ENCODE data around the gene UBA52. TPM values are rescaled to one million over a fixed set of nuclear protein-coding genes. Genes with fewer than 3 reads are reported as not detected.

Gene UBA52
- total and polyA plus RNA-seq, 2 of the 13 experiments (the other 11 are each of a cell fraction or from before 2014, with no cell fraction given) = 959 to 1,782 TPM

- no peak for TF ChIP-seq IRX3 (CRISPR knock-in tag; IDR thresholded peaks at IDR 0.05; ENCODE audit: borderline replicate concordance, low read depth)
- peak; percentile 39; the same call in 1 of the 2 replicates for TF ChIP-seq POLR2G (IDR thresholded peaks at IDR 0.05; ENCODE audit: low read depth, low read length)
- TF ChIP-seq, protein P1, sequence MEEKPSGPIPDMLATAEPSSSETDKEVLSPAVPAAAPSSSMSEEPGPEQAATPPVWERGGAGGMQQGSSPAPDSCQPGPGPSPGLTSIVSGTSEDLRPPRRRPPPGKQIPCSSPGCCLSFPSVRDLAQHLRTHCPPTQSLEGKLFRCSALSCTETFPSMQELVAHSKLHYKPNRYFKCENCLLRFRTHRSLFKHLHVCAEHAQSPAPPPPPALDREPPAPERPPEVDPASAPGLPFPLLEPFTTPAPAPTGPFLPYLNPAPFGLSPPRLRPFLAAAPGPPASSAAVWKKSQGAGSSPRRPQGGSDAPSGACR (CRISPR knock-in tag; IDR thresholded peaks at IDR 0.05) = peak; percentile 10; the same call in 1 of the 2 replicates
- TF ChIP-seq HNF1B (CRISPR knock-in tag; IDR thresholded peaks at IDR 0.05) = peak; percentile 3; the same call in 1 of the 2 replicates
- no peak for TF ChIP-seq NONO (IDR thresholded peaks at IDR 0.05)
- TF ChIP-seq NONO (CRISPR knock-in tag; conservative IDR thresholded peaks at IDR 0.05) = no peak
- no peak for TF ChIP-seq ZMAT3 (CRISPR knock-in tag; conservative IDR thresholded peaks at IDR 0.05)
- TF ChIP-seq SKI (IDR thresholded peaks at IDR 0.05; ENCODE audit: partially characterized antibody) = no peak
- TF ChIP-seq SOX13 (IDR thresholded peaks at IDR 0.05) = no peak
- TF ChIP-seq SOX13 (CRISPR knock-in tag; conservative IDR thresholded peaks at IDR 0.05 in 1 of 2, IDR thresholded peaks at IDR 0.05 in 1 of 2) = 0 out of 4 replicates have a peak, but pooled peaks of 1 of the 2 experiments have one; percentile 2
- TF ChIP-seq GFI1 (CRISPR knock-in tag; IDR thresholded peaks at IDR 0.05; ENCODE audit: borderline replicate concordance) = no peak
- no peak for TF ChIP-seq ZBTB38 (CRISPR knock-in tag; IDR thresholded peaks at IDR 0.05)
- TF ChIP-seq POLR2A (IDR thresholded peaks at IDR 0.05; ENCODE audit: insufficient read depth in 1 of 2, low read depth in 2 of 2, low read length in 2 of 2) = peak in 1 of 2 experiments; percentile 50; a peak in 2 of 4 replicates
- no peak for TF ChIP-seq RFXAP (CRISPR knock-in tag; IDR thresholded peaks at IDR 0.05; ENCODE audit: borderline replicate concordance)
- no peak for TF ChIP-seq FLYWCH1 (CRISPR knock-in tag; IDR thresholded peaks at IDR 0.05)
- TF ChIP-seq ZFP90 (CRISPR knock-in tag; IDR thresholded peaks at IDR 0.05; ENCODE audit: borderline replicate concordance) = 0 out of 2 replicates have a peak, but pooled peaks have one; percentile 1
- TF ChIP-seq ISL2 (CRISPR knock-in tag; IDR thresholded peaks at IDR 0.05) = no peak
- no peak for TF ChIP-seq XRCC5 (optimal IDR thresholded peaks at IDR 0.05; ENCODE audit: low read length)
- no peak for TF ChIP-seq ZEB1 (IDR thresholded peaks at IDR 0.05; ENCODE audit: insufficient replicate concordance, low read depth)
- TF ChIP-seq, protein P2, sequence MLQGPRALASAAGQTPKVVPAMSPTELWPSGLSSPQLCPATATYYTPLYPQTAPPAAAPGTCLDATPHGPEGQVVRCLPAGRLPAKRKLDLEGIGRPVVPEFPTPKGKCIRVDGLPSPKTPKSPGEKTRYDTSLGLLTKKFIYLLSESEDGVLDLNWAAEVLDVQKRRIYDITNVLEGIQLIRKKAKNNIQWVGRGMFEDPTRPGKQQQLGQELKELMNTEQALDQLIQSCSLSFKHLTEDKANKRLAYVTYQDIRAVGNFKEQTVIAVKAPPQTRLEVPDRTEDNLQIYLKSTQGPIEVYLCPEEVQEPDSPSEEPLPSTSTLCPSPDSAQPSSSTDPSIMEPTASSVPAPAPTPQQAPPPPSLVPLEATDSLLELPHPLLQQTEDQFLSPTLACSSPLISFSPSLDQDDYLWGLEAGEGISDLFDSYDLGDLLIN (CRISPR knock-in tag; IDR thresholded peaks at IDR 0.05; ENCODE audit: borderline replicate concordance) = no peak
- TF ChIP-seq ZBTB49 (CRISPR knock-in tag; IDR thresholded peaks at IDR 0.05; ENCODE audit: borderline replicate concordance) = no peak
- TF ChIP-seq ATF7-NPFF (CRISPR knock-in tag; IDR thresholded peaks at IDR 0.05; ENCODE audit: low read depth) = no peak
- TF ChIP-seq CEBPB (IDR thresholded peaks at IDR 0.05; ENCODE audit: borderline replicate concordance, low read depth, low read length) = peak; percentile 65; the same call in 1 of the 2 replicates
- TF ChIP-seq PHF21A (CRISPR knock-in tag; IDR thresholded peaks at IDR 0.05) = no peak
Measured at GRCh38 chr19:18587962-18588610, 16.4 kb downstream of the UBA52 start (continued).
